AG08396 (cell line): Measurements from ENCODE around the gene MED9.
"Not testable (repeated sequence)": the region's sequence is repeated elsewhere in the genome, so short reads cannot be mapped to it uniquely, and the experiment has no call there.

ENCODE experiments used
- DNase-seq: peaks from one replicate; pipeline ENCODE4 v3.0.0; 2012; ENCODE audit warnings: low spot score, mixed read lengths

MED9 gene

DNA sequence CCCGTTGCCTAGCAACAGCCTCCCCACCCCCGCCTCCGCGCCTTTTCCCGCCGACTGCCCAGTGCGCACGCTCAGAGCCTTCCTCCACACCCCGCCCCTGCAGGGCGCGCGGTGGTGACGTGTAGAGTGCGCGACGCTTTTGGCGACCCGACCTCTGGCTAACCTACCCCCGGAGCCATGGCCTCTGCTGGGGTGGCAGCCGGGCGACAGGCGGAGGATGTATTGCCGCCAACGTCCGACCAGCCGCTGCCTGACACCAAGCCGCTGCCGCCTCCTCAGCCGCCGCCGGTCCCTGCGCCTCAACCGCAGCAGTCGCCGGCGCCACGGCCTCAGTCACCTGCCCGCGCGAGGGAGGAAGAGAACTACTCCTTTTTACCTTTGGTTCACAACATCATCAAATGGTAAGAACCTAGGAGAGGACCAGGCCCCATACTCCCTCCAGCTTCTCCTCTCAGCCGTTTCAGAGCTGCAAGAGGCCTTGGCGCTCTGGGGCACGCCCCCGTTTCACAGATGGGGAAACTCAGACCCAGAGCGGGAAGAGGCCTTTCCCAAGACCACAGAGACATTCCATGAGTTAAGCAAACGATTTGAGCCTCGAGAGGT is at the start of gene MED9:
TSS of gene MED9 (plus strand) at position 136 of the 603 bp plus-strand sequence. CDS start at position 178, 42 bp downstream.
- DNase-seq = peak; percentile 99

DNA sequence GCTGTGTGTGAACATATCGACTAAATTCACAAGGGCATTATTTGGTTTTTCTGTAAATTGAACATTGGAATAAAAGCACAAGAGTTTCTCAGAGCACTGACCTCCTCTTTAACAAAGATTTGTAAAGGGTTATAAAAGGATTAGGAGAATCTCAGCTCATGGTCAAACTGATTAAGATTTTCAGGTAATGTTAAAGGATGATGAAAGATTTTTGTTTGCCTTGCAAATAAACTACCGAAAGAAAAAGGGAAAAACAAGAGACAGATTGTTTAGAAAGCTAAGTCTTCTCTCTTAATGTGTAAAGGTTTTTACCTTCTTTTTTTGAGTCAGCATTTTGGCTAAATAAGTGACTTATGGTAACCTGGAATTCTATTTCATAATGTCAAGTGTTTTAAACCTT is 47.6 kb upstream of the MED9 start:
- DNase-seq = no peak

DNA sequence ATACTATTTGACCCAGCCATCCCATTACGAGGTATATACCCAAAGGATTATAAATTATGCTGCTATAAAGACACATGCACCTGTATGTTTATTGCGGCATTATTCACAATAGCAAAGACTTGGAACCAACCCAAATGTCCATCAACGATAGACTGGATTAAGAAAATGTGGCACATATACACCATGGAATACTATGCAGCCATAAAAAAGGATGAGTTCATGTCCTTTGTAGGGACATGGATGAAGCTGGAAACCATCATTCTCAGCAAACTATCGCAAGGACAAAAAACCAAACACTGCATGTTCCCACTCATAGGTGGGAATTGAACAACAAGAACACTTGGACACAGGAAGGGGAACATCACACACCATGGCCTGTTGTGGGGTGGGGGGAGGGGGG is 45.9 kb upstream of the MED9 start:
- DNase-seq = not testable (repeated sequence)

DNA sequence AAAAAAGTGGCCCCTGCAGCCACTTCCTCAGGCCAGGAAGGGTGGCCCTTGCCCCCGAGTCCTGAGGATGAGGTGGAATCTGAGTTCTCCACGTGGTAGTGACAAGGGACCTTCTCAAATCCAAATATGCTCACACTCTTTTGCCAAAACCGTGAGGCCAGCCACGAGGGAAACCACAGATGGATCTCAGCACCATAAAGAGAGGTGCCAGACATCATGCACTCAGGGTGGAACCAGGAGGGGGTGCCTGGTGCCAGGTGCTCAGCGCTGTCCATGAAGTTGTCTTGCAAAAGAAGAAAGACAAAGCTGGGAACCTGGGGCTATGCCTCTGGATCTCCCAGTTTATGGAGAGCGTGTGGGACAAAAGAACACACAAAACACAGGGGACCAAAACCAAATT is 45.2 kb upstream of the MED9 start:
- DNase-seq = no peak

GRCh38 chr17:17433000-17433703 is 43.6 kb upstream of the MED9 start:
- no peak for DNase-seq

- DNase-seq = no peak
These were observed 42.3 kb upstream of the MED9 start for GRCh38 chr17:17434477-17434876.

DNA sequence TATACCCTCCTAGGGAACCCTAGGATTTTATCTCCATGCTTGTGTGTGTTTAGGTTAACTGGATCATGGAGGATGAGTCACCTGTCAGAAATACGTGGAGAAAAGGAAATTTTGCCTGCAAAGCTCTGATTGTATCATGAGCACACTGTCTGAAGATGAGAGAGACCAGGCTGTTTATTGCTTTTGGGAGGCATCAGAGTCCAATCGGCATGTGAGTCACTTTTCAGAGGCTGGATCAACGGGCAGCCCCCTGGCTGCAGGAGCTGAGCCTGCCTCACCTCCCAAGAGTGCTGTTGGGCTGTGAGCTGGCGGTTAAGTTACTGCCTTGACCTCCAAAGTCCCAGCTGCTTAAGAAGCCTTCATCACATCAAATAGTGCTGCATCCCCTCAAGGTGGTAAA is 41.5 kb upstream of the MED9 start:
- peak; percentile 86 for DNase-seq

DNA sequence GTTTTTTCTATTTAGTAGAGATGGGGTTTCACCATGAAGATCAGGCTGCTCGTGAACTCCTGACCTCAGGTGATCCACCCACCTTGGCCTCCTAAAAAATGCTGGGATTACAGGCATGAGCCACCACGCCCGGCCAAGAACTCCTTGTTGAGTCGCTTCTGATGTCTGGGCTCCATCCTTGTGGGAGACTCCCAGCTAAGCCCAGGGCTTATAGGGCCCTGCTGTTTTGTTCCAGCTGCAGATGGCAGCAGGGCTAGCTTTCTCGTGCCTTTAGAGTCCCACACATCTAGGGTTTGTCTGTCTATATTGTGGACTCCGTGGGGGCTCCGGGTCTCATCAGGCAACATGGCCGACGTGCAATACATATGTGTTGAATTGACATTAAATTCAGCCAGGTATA is 39.3 kb upstream of the MED9 start:
- no peak for DNase-seq

DNA sequence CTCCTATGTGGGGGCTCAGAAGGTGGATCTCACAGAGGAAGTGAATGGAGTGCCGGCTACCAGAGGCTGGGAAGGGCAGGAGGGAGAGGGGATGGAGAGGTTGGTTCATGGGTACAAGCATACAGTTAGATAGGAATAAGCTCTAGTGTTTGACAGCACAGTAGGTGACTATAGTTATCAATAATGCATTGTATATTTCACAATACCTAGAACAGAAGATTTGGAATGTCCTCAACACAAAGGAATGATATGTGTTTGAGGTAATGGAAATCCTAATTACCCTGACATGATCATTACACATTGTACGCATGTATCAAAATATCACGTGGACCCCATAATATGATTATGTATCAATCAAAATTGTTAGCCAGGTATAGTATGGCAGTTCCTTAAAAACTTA is 38.9 kb upstream of the MED9 start:
- no peak for DNase-seq

- peak; percentile 51 for DNase-seq
These were observed 36.6 kb upstream of the MED9 start for GRCh38 chr17:17440010-17440843.

GRCh38 chr17:17440938-17441675 is 35.7 kb upstream of the MED9 start:
- DNase-seq = no peak

GRCh38 chr17:17443173-17443572 is 33.6 kb upstream of the MED9 start:
- DNase-seq = no peak

DNA sequence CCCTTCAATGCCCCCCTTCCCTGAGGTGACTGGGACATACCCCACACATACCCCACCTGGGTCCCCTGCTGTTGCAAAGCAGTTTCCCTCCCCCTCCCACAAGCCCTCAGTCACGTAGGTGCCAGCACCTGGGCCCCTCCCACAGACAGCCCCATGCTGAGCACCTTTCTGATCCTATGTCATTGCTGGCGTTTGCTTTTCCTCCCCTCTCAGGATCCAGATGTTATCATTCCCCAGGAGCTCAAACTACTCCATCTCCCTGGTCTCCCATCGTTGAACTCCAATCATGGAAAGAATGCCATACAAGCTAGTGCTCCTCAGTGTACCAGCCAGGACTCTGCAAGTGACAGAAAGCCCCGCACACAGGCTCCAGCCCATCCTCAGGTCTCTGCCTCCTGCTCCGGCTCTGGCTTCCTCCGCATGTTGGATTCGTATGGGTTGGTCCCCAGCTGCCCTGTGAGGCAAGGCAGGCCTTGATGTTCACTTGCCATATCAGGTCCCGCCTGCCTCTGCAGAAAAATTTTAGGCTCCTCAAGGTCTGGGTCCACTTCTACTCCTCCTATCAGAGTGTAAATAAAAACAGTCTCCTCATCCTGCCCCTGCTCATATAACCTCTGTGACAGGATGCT is 31.4 kb upstream of the MED9 start:
- DNase-seq = no peak

DNA sequence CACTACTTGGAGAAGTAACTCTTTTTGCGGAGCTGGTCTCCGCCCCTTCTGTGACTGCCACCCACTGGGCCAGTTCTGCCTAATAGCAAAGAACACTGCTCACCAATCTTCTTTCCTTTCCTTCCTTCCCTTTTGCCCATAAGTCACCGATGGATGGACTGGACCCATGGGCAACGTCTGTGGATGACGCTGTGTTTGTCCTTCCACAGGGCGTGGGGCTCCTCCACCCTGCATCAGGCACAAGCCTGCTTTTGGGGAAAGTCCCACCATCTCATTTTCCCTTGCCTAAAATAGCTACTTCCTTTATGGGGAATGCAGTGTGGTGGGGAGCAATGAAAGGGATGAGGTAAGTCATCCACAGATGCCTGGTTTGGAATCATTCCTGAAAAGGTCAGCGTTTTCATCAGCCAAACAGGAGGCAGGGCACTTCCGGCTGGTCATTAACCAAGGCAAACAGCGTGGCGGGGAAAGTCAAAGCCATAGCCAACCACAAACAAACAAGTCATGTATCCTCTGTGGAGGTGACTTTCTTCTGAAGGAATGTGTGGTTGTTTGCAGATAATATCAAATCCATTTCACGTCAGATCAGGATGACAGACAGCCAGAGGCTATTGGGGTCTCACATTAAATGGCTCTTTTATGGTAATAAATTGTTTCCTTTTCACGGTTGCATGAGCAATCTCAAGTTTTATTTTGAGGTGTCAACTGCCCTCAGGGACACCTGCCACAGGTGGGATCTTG is 30.7 kb upstream of the MED9 start:
- peak; percentile 88 for DNase-seq

DNA sequence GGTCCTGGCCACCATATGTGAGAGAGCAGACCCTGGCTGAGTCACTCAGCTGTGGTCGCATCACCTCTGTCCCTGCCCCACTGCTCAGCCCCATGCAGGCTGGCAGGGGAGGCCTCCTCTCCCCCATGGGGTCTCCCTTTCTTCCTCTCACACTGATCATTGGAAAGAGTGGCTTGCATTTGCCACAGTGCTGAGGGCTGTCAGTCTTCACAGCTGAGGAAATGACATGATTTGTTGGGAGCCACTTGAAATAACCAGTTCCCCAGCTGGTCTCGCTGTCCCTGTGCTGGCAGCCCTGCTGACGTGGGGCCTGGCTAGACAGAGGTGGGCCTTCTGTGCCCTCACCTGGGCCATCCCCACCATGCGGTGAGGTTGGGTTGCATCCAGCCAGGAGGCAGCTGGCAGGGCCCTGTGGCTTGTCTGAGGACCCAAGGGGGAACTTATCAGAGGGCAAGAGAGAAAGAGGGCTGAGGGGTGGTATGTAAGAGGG is 30.1 kb upstream of the MED9 start:
- DNase-seq = no peak

DNA sequence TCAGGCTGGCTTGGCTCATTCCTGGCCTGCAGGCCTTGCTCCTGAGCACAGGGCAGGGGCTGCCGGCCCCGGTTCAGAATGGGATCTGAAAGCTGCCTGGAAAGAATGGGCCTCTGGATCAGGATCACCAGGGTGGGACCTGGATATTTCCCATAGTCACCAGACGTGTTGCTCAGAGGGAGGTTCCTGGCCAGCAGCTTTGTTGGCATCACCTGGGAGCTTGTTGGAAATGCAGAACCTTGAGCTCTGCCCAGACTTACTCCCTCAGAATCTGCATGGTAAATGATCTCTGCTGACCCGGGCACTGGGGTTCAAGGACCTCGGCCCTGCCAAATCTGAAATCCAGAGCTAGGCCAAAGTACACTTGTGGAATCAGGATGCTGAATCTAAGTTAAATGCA is 29.5 kb upstream of the MED9 start:
- DNase-seq = no peak

GRCh38 chr17:17448076-17448475 is 28.7 kb upstream of the MED9 start:
- no peak for DNase-seq

DNA sequence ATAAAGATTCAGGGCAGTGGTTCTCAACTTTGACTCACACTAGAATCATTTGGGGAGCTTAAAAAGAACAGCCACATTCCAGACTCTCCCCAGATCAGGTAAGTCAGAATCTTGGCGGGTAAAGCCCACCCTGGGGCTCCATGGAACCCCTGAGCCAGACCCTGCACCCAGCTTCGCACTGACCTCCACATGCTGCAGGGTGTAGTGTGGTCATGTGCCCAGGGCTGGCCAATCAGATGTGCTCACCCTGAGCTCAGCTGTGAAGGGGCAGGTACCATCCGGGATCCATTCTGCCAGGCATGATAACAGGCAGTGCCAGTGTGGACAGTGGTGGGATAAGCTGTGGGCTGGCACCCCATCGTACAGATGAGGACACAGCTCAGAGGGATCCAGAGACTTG is 28.1 kb upstream of the MED9 start:
- DNase-seq = no peak

- DNase-seq = no peak
These were observed 23.7 kb upstream of the MED9 start for GRCh38 chr17:17453088-17453487.

DNA sequence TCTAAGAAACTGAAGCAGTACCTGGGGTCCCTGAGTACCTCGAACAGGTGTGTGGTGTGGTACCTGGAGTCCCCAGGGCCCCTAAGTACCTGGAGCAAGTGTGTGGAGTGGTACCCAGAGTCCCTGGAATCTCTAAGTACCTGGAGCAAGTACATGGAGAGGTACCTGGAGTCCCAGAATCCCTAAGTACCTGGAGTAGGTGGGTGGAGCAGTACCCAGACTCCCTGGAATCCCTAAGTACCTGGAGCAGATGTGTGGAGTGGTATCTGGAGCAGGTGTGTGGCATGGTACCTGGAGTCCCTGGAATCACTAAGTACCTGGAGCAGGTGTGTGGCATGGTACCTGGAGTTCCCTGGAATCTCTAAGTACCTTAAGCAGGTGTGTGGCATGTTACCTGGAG is 22.5 kb upstream of the MED9 start:
- DNase-seq = no peak

DNA sequence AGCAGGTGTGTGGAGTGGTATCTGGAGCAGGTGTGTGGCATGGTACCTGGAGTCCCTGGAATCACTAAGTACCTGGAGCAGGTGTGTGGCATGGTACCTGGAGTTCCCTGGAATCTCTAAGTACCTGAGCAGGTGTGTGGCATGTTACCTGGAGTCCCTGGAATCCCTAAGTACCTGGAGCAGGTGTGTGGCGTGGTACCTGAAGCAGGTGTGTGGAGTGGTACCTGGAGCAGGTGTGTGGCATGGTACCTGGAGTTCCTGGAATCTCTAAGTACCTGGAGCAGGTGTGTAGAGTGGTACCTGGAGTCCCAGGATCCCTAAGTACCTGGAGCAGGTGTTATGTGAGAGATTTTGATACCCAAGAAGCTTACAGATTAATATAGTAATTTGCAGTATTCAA is 22.1 kb upstream of the MED9 start:
- DNase-seq = not testable (repeated sequence)
